Left lung (tissue), 10 donors: ENCODE measurements around the gene PPP1R3F. TPM values are rescaled to one million over a fixed set of nuclear protein-coding genes. Genes with fewer than 3 reads are reported as not detected.
A peak's percentile ranks its signal among the peaks of the same experiment; 100 is the strongest.
"Not testable (repeated sequence)": the region's sequence is repeated elsewhere in the genome, so short reads cannot be mapped to it uniquely, and the experiment has no call there.

Source experiments
- ATAC-seq: fragments of 200-7000 bp; cut with Tn5 transposase; one replicate; pipeline ENCODE4 v1.9.1; 2020; ENCODE audit warnings: moderate library complexity
- DNase-seq, 4 donors: peaks; one replicate each; pipeline ENCODE4 v3.0.0-alpha.2; 2013 to 2020
- H3K27ac ChIP-seq, 2 donors: fragments of 200-600 bp; sonication (generic) in 1 of 2; one replicate each; pipeline versions ENCODE4 v1.5.0 to v1.8.0; 2020 to 2021
- H3K27me3 ChIP-seq, 2 donors: fragments of 200-600 bp; sonication (generic) in 1 of 2; one replicate each; pipeline versions ENCODE4 v1.5.0 to v1.8.0; 2020 to 2021
- H3K36me3 ChIP-seq, 2 donors: fragments of 200-600 bp; sonication (generic) in 1 of 2; one replicate each; pipeline versions ENCODE4 v1.5.0 to v1.8.0; 2020 to 2021
- H3K4me1 ChIP-seq, 2 donors: fragments of 200-600 bp; one replicate each; pipeline ENCODE4 v1.8.0; 2021
- H3K4me3 ChIP-seq, 2 donors: fragments of 200-600 bp; sonication (generic) in 1 of 2; one replicate each; pipeline versions ENCODE4 v1.5.0 to v1.8.0; 2020 to 2021; ENCODE audit warnings: mild to moderate bottlenecking in 1 of 2
- H3K9me3 ChIP-seq, 2 donors: fragments of 200-600 bp; sonication (generic) in 1 of 2; one replicate each; pipeline versions ENCODE4 v1.5.0 to v1.8.0; 2020 to 2021
- intact Hi-C, 2 donors: fragments of 100-400 bp; cut with DNase I; formaldehyde crosslinking; loops; one replicate each; pipeline versions ENCODE4 v1.11.2 to v1.14.2; 2022
- polyA plus RNA-seq, 6 donors: library from polyadenylated mRNA; unstranded; fragments of 120-200 nt; gene quantifications; one replicate each; pipeline ENCODE4 v1.2.1, GENCODE V29; 2013; ENCODE audit not compliant: insufficient read length in 6 of 6
- total RNA-seq, 2 donors: library from RNA; stranded (reverse); fragmentation: NEBNext Ultra II Directional; extraction: Animal tissue kit (Norgen Biotek cat#: 25700); gene quantifications; one replicate each; pipeline ENCODE4 v1.2.1, GENCODE V29; 2021
- TF ChIP-seq, protein P1 (sequence below), 2 donors: fragments of 200-600 bp; sonication (generic) in 1 of 2; IDR thresholded peaks; one replicate each; pipeline versions ENCODE4 v1.5.0 to v1.8.0; 2021; ENCODE audit warnings: antibody characterized with exemption in 2 of 2
- donor health status: DM: no; HTN: yes; CAD: no.
- donor health status: DM: no; HTN: no; CAD: no.

Gene PPP1R3F
- total and polyA plus RNA-seq, 8 donors, result 4.5 to 7.5 (median 6.3) TPM

DNA sequence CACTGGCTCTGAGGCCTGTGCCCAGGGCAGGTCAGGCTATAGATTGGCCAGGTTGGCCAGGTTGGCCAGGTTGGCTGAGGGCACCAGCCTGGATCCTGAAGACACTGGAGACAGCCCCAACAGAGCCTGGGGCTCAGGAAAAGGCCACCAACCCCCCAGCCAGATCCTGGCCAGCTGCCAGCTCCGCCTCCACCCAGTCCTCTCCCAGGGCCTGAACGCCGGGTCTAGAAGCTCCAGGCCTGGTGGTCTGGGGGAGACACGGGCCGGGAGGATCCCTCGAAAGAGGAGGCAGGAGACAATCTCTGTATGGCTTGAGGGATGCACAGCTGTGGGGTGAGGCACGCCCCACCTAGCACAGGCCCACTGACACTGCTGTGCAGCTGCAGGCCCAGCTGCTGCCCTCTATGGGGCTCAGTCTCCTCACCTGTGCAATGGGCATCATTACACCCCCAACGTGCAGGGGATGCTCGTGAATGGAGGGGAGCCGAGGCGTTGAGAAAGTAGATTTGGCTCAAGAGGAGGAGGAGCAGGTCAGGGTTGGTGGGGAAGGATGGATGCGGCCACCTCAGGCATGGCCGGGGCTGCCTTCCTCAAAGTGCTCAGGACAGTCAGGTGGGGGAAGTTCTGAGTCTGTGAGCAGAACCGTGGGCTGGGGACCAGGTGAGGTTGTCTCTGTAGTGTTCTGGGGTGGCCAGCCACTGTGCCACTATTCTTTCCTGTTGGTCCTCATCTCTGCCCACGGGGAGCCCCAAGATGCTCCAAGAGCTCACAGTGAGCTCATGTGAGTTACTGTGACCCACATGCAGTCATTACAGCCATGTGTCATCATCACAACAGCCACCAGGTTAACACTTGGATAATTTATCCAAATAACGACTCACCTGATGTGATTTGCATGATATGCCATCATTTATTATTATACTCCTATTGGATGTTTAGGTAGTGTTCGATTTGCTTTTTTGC lies 23.1 kb downstream of the PPP1R3F start:
- H3K4me3 ChIP-seq, result no peak overlapping the region
- DNase-seq (no peak), ATAC-seq (no peak)
- H3K4me1 ChIP-seq, result no peaks in the 10 kb centered on the region
- intact Hi-C loops, result no loop called here
- H3K27ac ChIP-seq, result no peak overlapping the region
- TF ChIP-seq, protein P1, sequence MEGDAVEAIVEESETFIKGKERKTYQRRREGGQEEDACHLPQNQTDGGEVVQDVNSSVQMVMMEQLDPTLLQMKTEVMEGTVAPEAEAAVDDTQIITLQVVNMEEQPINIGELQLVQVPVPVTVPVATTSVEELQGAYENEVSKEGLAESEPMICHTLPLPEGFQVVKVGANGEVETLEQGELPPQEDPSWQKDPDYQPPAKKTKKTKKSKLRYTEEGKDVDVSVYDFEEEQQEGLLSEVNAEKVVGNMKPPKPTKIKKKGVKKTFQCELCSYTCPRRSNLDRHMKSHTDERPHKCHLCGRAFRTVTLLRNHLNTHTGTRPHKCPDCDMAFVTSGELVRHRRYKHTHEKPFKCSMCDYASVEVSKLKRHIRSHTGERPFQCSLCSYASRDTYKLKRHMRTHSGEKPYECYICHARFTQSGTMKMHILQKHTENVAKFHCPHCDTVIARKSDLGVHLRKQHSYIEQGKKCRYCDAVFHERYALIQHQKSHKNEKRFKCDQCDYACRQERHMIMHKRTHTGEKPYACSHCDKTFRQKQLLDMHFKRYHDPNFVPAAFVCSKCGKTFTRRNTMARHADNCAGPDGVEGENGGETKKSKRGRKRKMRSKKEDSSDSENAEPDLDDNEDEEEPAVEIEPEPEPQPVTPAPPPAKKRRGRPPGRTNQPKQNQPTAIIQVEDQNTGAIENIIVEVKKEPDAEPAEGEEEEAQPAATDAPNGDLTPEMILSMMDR (IDR thresholded peaks at IDR 0.05), result no peak
- H3K36me3 ChIP-seq, result no peaks in the 10 kb centered on the region
- no peaks in the 10 kb centered on the region for H3K9me3 ChIP-seq
- H3K27me3 ChIP-seq, result no peaks in the 10 kb centered on the region

DNA sequence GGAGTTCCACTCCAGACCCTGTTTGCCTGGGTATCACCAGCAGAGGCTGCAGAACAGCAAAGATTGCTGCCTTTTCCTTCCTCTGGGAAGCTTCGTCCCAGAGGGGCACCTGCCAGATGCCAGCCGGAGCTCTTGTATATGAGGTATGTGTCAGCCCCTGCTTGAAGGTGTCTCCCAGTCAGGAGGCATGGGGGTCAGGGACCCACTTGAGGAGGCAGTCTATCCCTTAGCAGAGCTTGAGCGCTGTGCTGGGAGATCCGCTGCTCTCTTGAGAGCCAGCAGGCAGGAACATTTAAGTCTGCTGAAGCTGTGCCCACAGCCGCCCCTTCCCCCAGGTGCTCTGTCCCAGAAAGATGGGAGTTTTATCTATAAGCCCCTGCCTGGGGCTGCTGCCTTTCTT lies 29.7 kb downstream of the PPP1R3F start:
- intact Hi-C loops, result not testable (repeated sequence)

DNA sequence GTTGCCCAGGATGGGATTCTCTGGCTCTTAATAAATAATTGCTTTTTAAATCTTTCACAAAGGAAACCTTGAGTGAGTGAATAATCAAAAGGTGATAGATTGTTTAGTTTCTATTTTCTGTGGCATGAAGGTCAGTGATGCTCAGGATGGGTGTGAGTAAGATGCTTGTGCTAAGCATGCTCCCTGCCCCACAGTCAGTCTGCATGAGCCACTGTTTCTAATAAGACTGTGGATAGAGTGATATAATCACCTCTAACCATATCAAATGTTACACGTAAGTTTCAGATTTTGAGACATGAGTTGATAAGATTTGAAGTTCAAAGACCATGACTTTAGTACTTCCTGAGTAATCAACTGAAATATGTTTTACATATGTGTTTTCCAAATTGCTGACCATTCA lies 31.1 kb downstream of the PPP1R3F start:
- H3K27me3 ChIP-seq, result no peaks in the 10 kb centered on the region
- no peaks in the 10 kb centered on the region for H3K9me3 ChIP-seq
- H3K4me3 ChIP-seq, result no peak overlapping the region
- H3K27ac ChIP-seq, result no peak overlapping the region
- no peaks in the 10 kb centered on the region for H3K36me3 ChIP-seq
- TF ChIP-seq, protein P1 (IDR thresholded peaks at IDR 0.05), result no peak
- intact Hi-C loops, result no loop called here
- ATAC-seq (no peak), DNase-seq (no peak)
- no peaks in the 10 kb centered on the region for H3K4me1 ChIP-seq

More for the DNA sequence above, 29.7 kb downstream of the PPP1R3F start:
- H3K4me1 ChIP-seq, DNase-seq, H3K27me3 ChIP-seq, H3K27ac ChIP-seq, H3K9me3 ChIP-seq, ATAC-seq, H3K4me3 ChIP-seq, H3K36me3 ChIP-seq: not testable (repeated sequence)

DNA sequence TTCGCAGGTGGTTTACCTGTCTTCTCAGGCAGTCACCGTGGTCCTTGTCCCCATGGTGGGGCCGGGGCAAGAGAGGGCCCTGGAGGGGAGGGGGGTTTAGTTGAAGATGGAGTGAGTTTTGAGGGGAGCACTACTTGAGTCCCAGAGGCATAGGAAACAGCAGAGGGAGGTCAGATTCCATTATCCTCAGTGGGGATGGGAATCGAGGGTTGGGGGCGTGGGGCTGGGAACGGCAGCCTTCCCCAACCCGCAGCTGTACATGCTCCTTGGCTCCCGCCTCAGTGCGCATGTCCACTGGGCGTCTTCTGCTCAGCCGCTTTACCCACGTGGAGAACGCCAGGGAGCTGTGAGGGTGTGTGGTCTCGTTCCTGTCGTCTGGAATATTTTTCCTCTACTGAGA lies 33.8 kb downstream of the PPP1R3F start, which contains the start of gene GAGE10:
GAGE10 (plus strand) TSS at position 301 of the 400 bp plus-strand sequence. CDS start 1,214 bp downstream, outside the sequence.
- Histone ChIP-seq H3K4me3 (no peak within 1 kb of the TSS), H3K27ac (no peak within 1 kb of the TSS), H3K27me3 (no peaks in the 10 kb centered on the region), H3K36me3 (no peaks in the 10 kb centered on the region), H3K9me3 (no peaks in the 10 kb centered on the region), H3K4me1 (no peaks in the 10 kb centered on the region)
- ATAC-seq, result no peak
- no peak for DNase-seq
- intact Hi-C loops, result no loop called here
- TF ChIP-seq, protein P1 (IDR thresholded peaks at IDR 0.05), result no peak

DNA sequence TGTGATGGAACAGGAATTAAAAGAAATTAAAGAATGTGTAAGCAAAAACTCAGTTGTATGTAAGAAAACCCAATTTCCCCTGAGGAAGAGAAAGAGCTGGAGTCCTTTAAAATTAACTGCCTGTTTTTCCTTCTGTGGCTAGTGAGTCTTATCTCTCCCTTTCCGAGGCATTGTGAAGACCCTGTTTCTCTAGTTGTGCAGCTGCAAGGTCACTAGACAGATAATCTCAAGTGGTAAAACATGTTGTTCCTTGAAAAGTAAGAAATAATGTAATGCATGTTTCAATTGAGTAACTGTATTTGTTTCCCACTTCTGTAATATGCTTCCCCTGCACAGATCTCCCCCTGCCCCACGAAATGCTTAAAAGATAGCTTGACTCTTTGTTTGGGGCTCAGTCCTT lies 38.2 kb downstream of the PPP1R3F start:
- H3K4me1 ChIP-seq, H3K9me3 ChIP-seq, H3K36me3 ChIP-seq, H3K27ac ChIP-seq, ATAC-seq, H3K27me3 ChIP-seq, DNase-seq, H3K4me3 ChIP-seq, intact Hi-C loops: not testable (repeated sequence)

DNA sequence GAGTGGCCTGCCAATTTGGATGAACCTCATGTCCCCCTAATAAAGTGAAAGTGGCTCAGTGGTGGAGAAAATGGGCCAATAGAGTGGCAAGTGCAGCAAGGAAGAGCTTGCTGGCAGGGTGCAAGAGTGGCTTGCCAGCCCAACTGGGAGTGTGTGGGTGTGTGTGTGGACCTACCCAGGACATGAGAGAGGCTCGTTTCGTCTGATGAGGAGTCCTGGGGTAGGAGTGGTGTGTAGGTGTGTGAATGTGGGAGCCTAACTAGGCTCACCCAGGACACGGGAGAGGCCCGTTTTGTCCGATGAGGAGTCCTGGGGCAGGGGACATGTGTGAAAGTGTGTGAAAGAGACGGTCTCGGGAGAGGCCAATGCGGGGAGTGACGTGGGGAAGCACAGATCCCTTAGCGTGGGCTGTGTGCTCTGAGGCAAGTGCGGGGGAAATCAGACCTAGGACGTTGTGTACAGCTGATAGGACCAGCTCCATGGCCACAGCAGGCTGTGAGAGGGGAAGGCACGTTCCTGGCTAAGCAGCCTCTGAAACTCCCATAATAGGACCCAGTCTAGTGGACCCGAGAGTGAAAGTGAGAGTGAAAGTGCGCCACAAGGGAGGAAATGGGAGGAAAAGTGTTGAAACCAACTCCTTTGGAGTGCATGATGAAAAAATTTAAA lies 39.1 kb downstream of the PPP1R3F start:
- peak overlapping the region in 1 of 2 donors; percentile 73 for H3K27ac ChIP-seq
- no peaks in the 10 kb centered on the region for H3K27me3 ChIP-seq
- no peaks in the 10 kb centered on the region for H3K4me1 ChIP-seq
- DNase-seq, result peak in 1 of 4 donors; percentile 24
- no peaks in the 10 kb centered on the region for H3K9me3 ChIP-seq
- TF ChIP-seq, protein P1 (IDR thresholded peaks at IDR 0.05), result no peak
- ATAC-seq, result peak; percentile 69
- no peaks in the 10 kb centered on the region for H3K36me3 ChIP-seq
- H3K4me3 ChIP-seq, result peak overlapping the region; percentile 5 to 30
- intact Hi-C loops, result no loop called here
